Daoy (cell line): ENCODE data around the gene NELFB. TPM values are rescaled to one million over a fixed set of nuclear protein-coding genes. Genes with fewer than 3 reads are reported as not detected.

Experiments
- DNase-seq: peaks from one replicate; pipeline ENCODE4 v3.0.0-alpha.2; 2015; ENCODE audit warnings: low read depth
- total RNA-seq: library from RNA; depleted of rRNA; stranded (reverse); fragments of >200 nt; shearing (Covaris generic); gene quantifications from 2 replicates; pipeline ENCODE4 v1.2.3, GENCODE V29; 2014

Gene NELFB
- total RNA-seq, 1 experiment from 2014 or later: 74.7 TPM

GRCh38 chr9:137223078-137223970 is 31.8 kb upstream of the NELFB start:
- DNase-seq: peak; percentile 99

GRCh38 chr9:137224830-137225694 is 30.1 kb upstream of the NELFB start, which contains the start of gene CYSRT1:
Gene CYSRT1, plus strand, starts transcription at chr9:137225174. Its CDS starts 448 bp downstream, at chr9:137225622.
- no peak for DNase-seq

- DNase-seq: no peak
Observed at GRCh38 chr9:137225699-137226331, 29.3 kb upstream of the NELFB start.

GRCh38 chr9:137226338-137227053 is 28.6 kb upstream of the NELFB start:
- peak; percentile 67 for DNase-seq

GRCh38 chr9:137227054-137227852 is 27.9 kb upstream of the NELFB start, which contains the start of gene RNF224:
Gene RNF224, plus strand, starts transcription at chr9:137227502. Its CDS starts 834 bp downstream, at chr9:137228336.
- DNase-seq: peak; percentile 90

GRCh38 chr9:137227853-137228505 is 27.1 kb upstream of the NELFB start:
- no peak for DNase-seq

- no peak for DNase-seq
Observed at GRCh38 chr9:137228506-137228967, 26.6 kb upstream of the NELFB start.

- DNase-seq: no peak
Observed at GRCh38 chr9:137228968-137229896, 25.9 kb upstream of the NELFB start.

GRCh38 chr9:137229903-137230704 is 25.0 kb upstream of the NELFB start:
- DNase-seq: no peak

- no peak for DNase-seq
Observed at GRCh38 chr9:137230705-137231371, 24.3 kb upstream of the NELFB start, which contains the start of gene SLC34A3. Gene SLC34A3, plus strand, starts transcription at chr9:137230901. Its CDS starts 802 bp downstream, at chr9:137231703.

- DNase-seq: no peak
Observed at GRCh38 chr9:137231372-137232039, 23.6 kb upstream of the NELFB start.

- no peak for DNase-seq
Observed at GRCh38 chr9:137232101-137232500, 23.0 kb upstream of the NELFB start.

- no peak for DNase-seq
Observed at GRCh38 chr9:137232510-137232909, 22.6 kb upstream of the NELFB start.

- no peak for DNase-seq
Observed at GRCh38 chr9:137233143-137233980, 21.8 kb upstream of the NELFB start.

- DNase-seq: no peak
Observed at GRCh38 chr9:137234055-137234697, 21.0 kb upstream of the NELFB start.
